IPS-NIHi7 (cell line): Measurements from ENCODE around the gene NSMF.
"Not testable (repeated sequence)": the region's sequence is repeated elsewhere in the genome, so short reads cannot be mapped to it uniquely, and the experiment has no call there.

ENCODE experiments used
- DNase-seq: peaks from one replicate; pipeline ENCODE4 v3.0.0; 2012; ENCODE audit warnings: mixed read lengths; ENCODE audit errors: extremely low spot score

The NSMF gene

GRCh38 chr9:137459601-137460362 is 648 bp upstream of the NSMF start:
- no peak for DNase-seq

- DNase-seq, result no peak
Observed at GRCh38 chr9:137458194-137459151, 661 bp downstream of the NSMF start.

- DNase-seq, result no peak
Observed at GRCh38 chr9:137457406-137458193, 1.5 kb downstream of the NSMF start.

GRCh38 chr9:137456864-137457405 is 2.2 kb downstream of the NSMF start:
- DNase-seq, result no peak

- no peak for DNase-seq
Observed at GRCh38 chr9:137456061-137456863, 2.9 kb downstream of the NSMF start.

- no peak for DNase-seq
Observed at GRCh38 chr9:137455359-137455991, 3.7 kb downstream of the NSMF start.

GRCh38 chr9:137454597-137455358 is 4.4 kb downstream of the NSMF start:
- peak; percentile 40 for DNase-seq

- peak; percentile 75 for DNase-seq
Observed at GRCh38 chr9:137454145-137454596, 5.0 kb downstream of the NSMF start.

- DNase-seq, result peak; percentile 95
Observed at GRCh38 chr9:137453643-137454081, 5.5 kb downstream of the NSMF start.

- no peak for DNase-seq
Observed at GRCh38 chr9:137452761-137453642, 6.1 kb downstream of the NSMF start.

GRCh38 chr9:137452006-137452760 is 7.0 kb downstream of the NSMF start:
- DNase-seq, result no peak

- DNase-seq, result not testable (repeated sequence)
Observed at GRCh38 chr9:137451264-137452005, 7.7 kb downstream of the NSMF start.

GRCh38 chr9:137450539-137451222 is 8.5 kb downstream of the NSMF start:
- DNase-seq, result not testable (repeated sequence)

- DNase-seq, result no peak
Observed at GRCh38 chr9:137449931-137450538, 9.1 kb downstream of the NSMF start.

- no peak for DNase-seq
Observed at GRCh38 chr9:137449081-137449844, 9.9 kb downstream of the NSMF start.
